DND-41 (cell line): Measurements from ENCODE around the gene NAT10.

ENCODE experiments used
- CTCF ChIP-seq: IDR thresholded peaks from 2 replicates; pipeline ENCODE4 v1.5.1; 2012; ENCODE audit warnings: borderline replicate concordance, low read length, moderate library complexity, mild to moderate bottlenecking; ENCODE audit not compliant: poor library complexity, severe bottlenecking; ENCODE audit errors: extremely low read depth
- EZH2 ChIP-seq: IDR thresholded peaks from 3 replicates; pipeline ENCODE4 v1.6.1; 2012; ENCODE audit warnings: borderline replicate concordance, low read depth, mild to moderate bottlenecking, moderate library complexity, low read length, inconsistent platforms; ENCODE audit not compliant: severe bottlenecking

GRCh38 chr11:34098813-34099212 lies 6.6 kb upstream of the NAT10 start:
- TF ChIP-seq CTCF (no peak), EZH2 (no peak)
